Kidney capillary endothelial cell (primary cell): Measurements from ENCODE around the gene DGKI.

Experiments
- DNase-seq: peaks from one replicate; pipeline ENCODE4 v3.0.0-alpha.2; 2018; ENCODE audit warnings: low spot score

The DGKI gene

GRCh38 chr7:137685433-137686164 is 161.2 kb downstream of the DGKI start:
- DNase-seq = no peak

- no peak for DNase-seq
Measured at GRCh38 chr7:137684776-137685175, 162.0 kb downstream of the DGKI start.

- no peak for DNase-seq
Measured at GRCh38 chr7:137684316-137684715, 162.5 kb downstream of the DGKI start.

- no peak for DNase-seq
Measured at GRCh38 chr7:137682596-137682995, 164.2 kb downstream of the DGKI start.

- DNase-seq = no peak
Measured at GRCh38 chr7:137681657-137682562, 164.9 kb downstream of the DGKI start.

GRCh38 chr7:137674551-137675409 is 172.0 kb downstream of the DGKI start:
- DNase-seq = no peak

GRCh38 chr7:137674048-137674447 is 172.7 kb downstream of the DGKI start:
- DNase-seq = no peak

GRCh38 chr7:137671920-137672319 is 174.9 kb downstream of the DGKI start:
- DNase-seq = no peak

- no peak for DNase-seq
Measured at GRCh38 chr7:137670222-137671064, 176.3 kb downstream of the DGKI start.

- DNase-seq = no peak
Measured at GRCh38 chr7:137669706-137670105, 177.1 kb downstream of the DGKI start.

GRCh38 chr7:137668404-137668803 is 178.4 kb downstream of the DGKI start:
- DNase-seq = no peak

GRCh38 chr7:137667633-137668387 is 179.0 kb downstream of the DGKI start:
- DNase-seq = no peak

- no peak for DNase-seq
Measured at GRCh38 chr7:137664846-137665245, 181.9 kb downstream of the DGKI start.

GRCh38 chr7:137661634-137662033 is 185.1 kb downstream of the DGKI start:
- no peak for DNase-seq

- peak; percentile 51 for DNase-seq
Measured at GRCh38 chr7:137658190-137658900, 188.4 kb downstream of the DGKI start.

GRCh38 chr7:137657476-137658189 is 189.1 kb downstream of the DGKI start:
- DNase-seq = peak; percentile 25

- DNase-seq = peak; percentile 19
Measured at GRCh38 chr7:137656850-137657232, 189.9 kb downstream of the DGKI start.

- peak; percentile 74 for DNase-seq
Measured at GRCh38 chr7:137656227-137656849, 190.4 kb downstream of the DGKI start.

GRCh38 chr7:137655804-137656203 is 191.0 kb downstream of the DGKI start:
- no peak for DNase-seq
